Tibial artery (tissue), 4 donors: ENCODE measurements around the gene OR1J1.
A peak's percentile ranks its signal among the peaks of the same experiment; 100 is the strongest.

Experiments
- DNase-seq, 2 donors: peaks; one replicate each; pipeline ENCODE4 v3.0.0-alpha.2; 2019
- H3K27ac ChIP-seq, 2 donors: fragments of 200-600 bp; sonication (generic) in 1 of 2; 1 replicate in 1 of 2; 2 replicates in 1 of 2; pipeline ENCODE4 v1.5.1; 2018 to 2019; ENCODE audit warnings: mild to moderate bottlenecking in 1 of 2
- H3K27me3 ChIP-seq, 2 donors: fragments of 200-600 bp; sonication (generic) in 1 of 2; one replicate each; pipeline versions ENCODE4 v1.5.1 to v1.6.0; 2016 to 2019
- H3K36me3 ChIP-seq, 3 donors: fragments of 200-600 bp; sonication (generic) in 2 of 3; one replicate each; pipeline ENCODE4 v1.5.1; 2016 to 2019; ENCODE audit warnings: mild to moderate bottlenecking in 2 of 3
- H3K4me1 ChIP-seq, 4 donors: fragments of 200-600 bp; sonication (generic) in 2 of 4; 1 replicate in 3 of 4; 2 replicates in 1 of 4; pipeline ENCODE4 v1.5.1; 2016 to 2019
- H3K4me3 ChIP-seq, 2 donors: fragments of 200-600 bp; sonication (generic) in 1 of 2; 1 replicate in 1 of 2; 2 replicates in 1 of 2; pipeline ENCODE4 v1.5.1; 2018 to 2019; ENCODE audit warnings: mild to moderate bottlenecking in 2 of 2
- H3K9me3 ChIP-seq, 3 donors: fragments of 200-600 bp; sonication (generic) in 1 of 3; one replicate each; pipeline ENCODE4 v1.5.1; 2016 to 2019
- intact Hi-C: fragments of 100-400 bp; cut with DNase I; formaldehyde crosslinking; loops from one replicate; pipeline ENCODE4 v1.15.0; 2023; ENCODE audit warnings: low total_unique reads
- TF ChIP-seq, protein P1 (sequence below), 2 experiments: fragments of 200-600 bp in 1 of 2; fragments of 450-650 bp in 1 of 2; IDR thresholded peaks; one replicate each; pipeline ENCODE4 v1.5.1; 2017 to 2019; ENCODE audit warnings: antibody characterized with exemption in 2 of 2, mild to moderate bottlenecking in 1 of 2, moderate library complexity in 1 of 2

The OR1J1 gene

DNA sequence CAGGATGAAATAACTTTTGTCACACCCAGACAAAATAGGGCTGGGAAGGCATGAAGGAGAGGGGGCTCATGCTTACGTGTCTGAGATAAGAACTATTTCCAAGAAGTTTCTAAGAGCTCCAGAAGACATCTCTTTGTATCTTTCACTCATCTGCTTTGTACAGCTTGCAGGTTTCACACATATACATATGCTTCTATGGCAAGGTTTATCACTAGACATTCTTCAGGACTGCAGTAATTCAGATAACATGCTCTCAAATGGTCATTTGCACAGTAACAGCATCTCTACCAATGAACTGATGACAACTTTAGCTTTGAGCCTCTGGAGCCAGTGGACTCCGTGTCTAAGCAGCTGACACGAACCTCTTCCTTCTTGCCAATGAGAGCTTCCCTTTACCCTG is 3.2 kb downstream of the OR1J1 start:
- intact Hi-C loops, result no loop called here

DNA sequence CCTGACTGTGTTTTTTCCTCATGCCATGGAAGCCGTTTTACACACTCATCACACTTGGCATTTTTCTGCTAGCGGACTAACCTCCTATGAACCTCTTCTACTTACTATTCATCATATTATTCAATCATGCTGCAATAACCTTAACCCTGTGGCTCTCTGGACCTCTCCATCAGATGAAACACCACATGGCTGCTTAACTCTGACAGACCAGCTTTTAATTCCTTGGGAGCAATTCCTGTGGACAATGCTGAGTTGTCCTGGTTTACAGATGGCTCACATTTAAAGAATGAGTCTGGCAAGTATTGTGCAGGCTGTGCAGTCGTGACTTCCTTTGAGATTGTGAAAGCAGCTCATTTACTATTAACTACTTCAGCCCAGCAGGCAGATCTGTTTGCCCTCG is 9.0 kb downstream of the OR1J1 start:
- H3K36me3 ChIP-seq, result no peaks in the 10 kb centered on the region
- intact Hi-C loops, result loop anchor here (10.0 kb wide), 1 partner anchor 886 kb away; the partner anchor contains the start of gene CRB2
- H3K4me3 ChIP-seq, result no peak overlapping the region
- DNase-seq, result no peak
- TF ChIP-seq, protein P1, sequence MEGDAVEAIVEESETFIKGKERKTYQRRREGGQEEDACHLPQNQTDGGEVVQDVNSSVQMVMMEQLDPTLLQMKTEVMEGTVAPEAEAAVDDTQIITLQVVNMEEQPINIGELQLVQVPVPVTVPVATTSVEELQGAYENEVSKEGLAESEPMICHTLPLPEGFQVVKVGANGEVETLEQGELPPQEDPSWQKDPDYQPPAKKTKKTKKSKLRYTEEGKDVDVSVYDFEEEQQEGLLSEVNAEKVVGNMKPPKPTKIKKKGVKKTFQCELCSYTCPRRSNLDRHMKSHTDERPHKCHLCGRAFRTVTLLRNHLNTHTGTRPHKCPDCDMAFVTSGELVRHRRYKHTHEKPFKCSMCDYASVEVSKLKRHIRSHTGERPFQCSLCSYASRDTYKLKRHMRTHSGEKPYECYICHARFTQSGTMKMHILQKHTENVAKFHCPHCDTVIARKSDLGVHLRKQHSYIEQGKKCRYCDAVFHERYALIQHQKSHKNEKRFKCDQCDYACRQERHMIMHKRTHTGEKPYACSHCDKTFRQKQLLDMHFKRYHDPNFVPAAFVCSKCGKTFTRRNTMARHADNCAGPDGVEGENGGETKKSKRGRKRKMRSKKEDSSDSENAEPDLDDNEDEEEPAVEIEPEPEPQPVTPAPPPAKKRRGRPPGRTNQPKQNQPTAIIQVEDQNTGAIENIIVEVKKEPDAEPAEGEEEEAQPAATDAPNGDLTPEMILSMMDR (IDR thresholded peaks at IDR 0.05), result no peak
- peaks cover 0 to 30% of the 10 kb centered on the region in 2 donors for H3K27me3 ChIP-seq
- H3K27ac ChIP-seq, result no peak overlapping the region
- H3K9me3 ChIP-seq, result no peaks in the 10 kb centered on the region
- peaks cover 0 to 13% (median 5%) of the 10 kb centered on the region in 4 donors for H3K4me1 ChIP-seq

More for the DNA sequence above, 3.2 kb downstream of the OR1J1 start:
- H3K4me3 ChIP-seq, result no peak overlapping the region
- no peak for DNase-seq
- no peak overlapping the region for H3K27ac ChIP-seq
- TF ChIP-seq, protein P1 (IDR thresholded peaks at IDR 0.05), result no peak
- H3K36me3 ChIP-seq, result no peaks in the 10 kb centered on the region
- peaks cover 0 to 27% of the 10 kb centered on the region in 2 donors for H3K27me3 ChIP-seq
- H3K4me1 ChIP-seq, result no peaks in the 10 kb centered on the region
- no peaks in the 10 kb centered on the region for H3K9me3 ChIP-seq

DNA sequence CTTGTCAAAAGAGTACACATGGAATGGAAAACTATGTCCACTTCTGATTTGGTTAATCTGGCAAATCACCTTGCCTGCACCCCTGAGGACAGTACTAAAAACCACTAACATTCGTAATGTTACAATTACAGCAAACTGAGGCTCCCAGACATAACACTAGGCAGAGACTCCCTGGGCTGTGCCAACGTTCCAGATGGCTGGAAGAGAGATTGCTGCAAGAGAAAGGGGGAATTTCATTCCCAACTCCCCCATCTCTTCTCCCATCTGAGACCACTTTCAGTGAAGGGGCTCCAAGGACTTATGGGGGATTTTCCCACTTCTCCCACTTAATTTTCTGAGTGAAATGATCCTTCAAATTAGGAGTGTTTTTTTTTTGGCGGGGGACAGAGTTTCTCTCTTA is 11.3 kb downstream of the OR1J1 start:
- TF ChIP-seq, protein P1 (IDR thresholded peaks at IDR 0.05), result no peak
- Histone ChIP-seq H3K36me3 (no peaks in the 10 kb centered on the region), H3K27ac (no peak overlapping the region), H3K9me3 (no peaks in the 10 kb centered on the region), H3K27me3 (peaks cover 0 to 26% of the 10 kb centered on the region in 2 donors), H3K4me3 (no peak overlapping the region), H3K4me1 (peaks cover 0 to 13% (median 5%) of the 10 kb centered on the region in 4 donors)
- DNase-seq, result no peak
- intact Hi-C loops, result loop anchor here (10.0 kb wide), 1 partner anchor 888 kb away; the partner anchor contains the start of gene CRB2

DNA sequence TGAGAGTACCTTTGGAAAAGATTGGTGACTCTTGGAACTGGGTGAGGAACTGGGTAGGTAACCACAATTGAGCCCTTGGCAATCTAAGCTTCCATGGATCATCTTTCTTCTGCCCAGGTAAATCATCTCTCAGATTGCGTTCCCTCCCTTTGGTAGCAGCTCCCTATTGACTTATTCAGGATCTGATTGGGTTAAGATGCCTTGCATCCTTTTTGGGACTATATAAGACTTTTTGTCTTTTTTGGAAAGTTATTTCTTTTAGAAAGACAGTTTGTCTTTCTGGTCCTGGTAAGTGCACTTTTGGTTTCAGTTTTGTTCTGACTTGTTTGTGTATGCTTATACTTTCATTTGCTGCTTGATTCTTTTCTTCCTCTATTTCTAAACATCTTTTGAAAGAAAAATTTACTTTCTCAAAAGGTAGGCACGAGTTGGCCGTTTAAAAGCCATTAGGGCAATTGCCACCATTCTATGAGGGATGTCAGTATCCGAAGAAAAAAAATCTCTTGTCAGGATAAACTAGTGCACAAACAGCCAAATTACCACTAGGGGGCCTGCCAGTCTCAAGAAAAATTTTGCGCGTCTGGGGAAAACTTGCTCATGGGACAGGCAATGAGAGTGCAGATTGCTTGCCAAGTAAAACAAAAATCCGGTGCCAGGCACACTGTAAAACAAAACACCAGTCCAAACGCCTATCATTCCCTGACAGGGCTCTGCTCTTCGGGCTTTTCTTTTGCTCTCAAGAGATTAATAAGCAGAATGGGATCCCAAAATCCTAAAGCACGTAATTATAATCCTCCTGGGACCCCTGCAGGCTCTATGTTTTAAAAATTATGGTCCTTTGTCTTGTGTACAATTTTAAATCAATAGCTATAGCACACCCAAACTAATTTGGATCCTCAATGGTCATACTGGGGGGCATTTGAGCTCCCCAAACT is 12.8 kb downstream of the OR1J1 start:
- TF ChIP-seq, protein P1 (IDR thresholded peaks at IDR 0.05), result peak; percentile 73 to 89
- peak overlapping the region; percentile 34 to 40 for H3K4me3 ChIP-seq
- H3K4me1 ChIP-seq, result peaks cover 0 to 13% (median 5%) of the 10 kb centered on the region in 4 donors
- H3K36me3 ChIP-seq, result no peaks in the 10 kb centered on the region
- intact Hi-C loops, result loop anchor here (2.0 to 10.0 kb wide), 2 partner anchors 346 to 890 kb away; partner anchors contain the start of gene CRB2
- peak; percentile 79 to 86 for DNase-seq
- H3K9me3 ChIP-seq, result peaks cover 0 to 4% (median 0%) of the 10 kb centered on the region in 3 donors
- peaks cover 0 to 20% of the 10 kb centered on the region in 2 donors for H3K27me3 ChIP-seq
- H3K27ac ChIP-seq, result no peak overlapping the region

DNA sequence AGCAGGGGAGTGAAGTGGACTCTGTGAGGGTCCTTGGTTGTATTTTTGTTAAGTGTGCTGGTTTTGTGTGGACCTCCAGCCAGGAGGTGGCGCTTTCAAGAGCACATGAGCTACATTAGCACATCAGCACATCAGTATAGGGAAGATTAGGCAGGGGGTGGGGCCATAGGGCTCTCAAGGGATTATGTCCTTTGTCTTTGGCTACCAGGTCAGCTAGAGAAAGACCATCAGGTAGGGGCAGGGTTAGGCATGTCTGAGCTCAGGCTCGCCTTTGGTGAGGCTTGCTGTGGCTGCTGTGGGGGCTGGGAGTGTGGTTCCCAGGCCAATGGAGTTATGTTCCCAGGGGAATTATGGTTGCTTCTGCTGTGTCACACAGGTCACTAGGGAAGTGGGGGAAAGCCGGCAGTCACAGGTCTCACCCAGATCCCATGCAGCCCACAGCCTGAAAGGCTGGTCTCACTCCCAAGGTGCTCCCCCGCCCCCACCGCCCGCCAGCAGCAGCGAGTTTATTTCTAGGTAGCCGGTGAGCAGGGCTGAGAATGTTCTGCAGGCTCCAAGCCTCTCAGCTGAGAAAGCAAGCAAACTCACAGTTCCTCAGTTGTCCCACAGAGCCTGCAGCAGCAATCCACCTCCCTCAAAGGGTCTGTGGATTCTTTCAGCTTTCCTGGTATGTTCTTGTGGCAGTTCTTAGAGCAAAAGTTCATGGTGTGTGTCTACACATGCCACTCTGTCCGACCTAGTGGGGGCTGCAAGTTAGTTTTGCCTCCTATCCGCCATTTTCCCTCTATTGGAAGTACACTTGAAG is 13.7 kb downstream of the OR1J1 start:
- Histone ChIP-seq H3K27ac (no peak overlapping the region), H3K9me3 (peaks cover 0 to 4% (median 0%) of the 10 kb centered on the region in 3 donors), H3K4me1 (peaks cover 0 to 13% (median 5%) of the 10 kb centered on the region in 4 donors), H3K4me3 (peak overlapping the region in 1 of 2 donors; percentile 40), H3K36me3 (no peaks in the 10 kb centered on the region), H3K27me3 (peaks cover 0 to 23% of the 10 kb centered on the region in 2 donors)
- DNase-seq, result no peak
- intact Hi-C loops, result loop anchor here (2.0 to 10.0 kb wide), 2 partner anchors 347 to 891 kb away; partner anchors contain the start of gene CRB2
- TF ChIP-seq, protein P1 (IDR thresholded peaks at IDR 0.05), result no peak
